GM18502 (cell line): ENCODE measurements around the gene BRAP.
"Not testable (repeated sequence)": the region's sequence is repeated elsewhere in the genome, so short reads cannot be mapped to it uniquely, and the experiment has no call there.

Experiments used
- ATAC-seq: cut with Tn5 transposase; IDR thresholded peaks from one replicate; pipeline ENCODE4 v1.9.1; 2021; ENCODE audit warnings: mild to moderate bottlenecking; ENCODE audit not compliant: unreplicated experiment, poor library complexity

The BRAP gene

GRCh38 chr12:111684485-111685198 lies 1.1 kb downstream of the BRAP start:
- ATAC-seq = not testable (repeated sequence)

GRCh38 chr12:111677186-111677585 lies 8.6 kb downstream of the BRAP start:
- no peak for ATAC-seq

DNA sequence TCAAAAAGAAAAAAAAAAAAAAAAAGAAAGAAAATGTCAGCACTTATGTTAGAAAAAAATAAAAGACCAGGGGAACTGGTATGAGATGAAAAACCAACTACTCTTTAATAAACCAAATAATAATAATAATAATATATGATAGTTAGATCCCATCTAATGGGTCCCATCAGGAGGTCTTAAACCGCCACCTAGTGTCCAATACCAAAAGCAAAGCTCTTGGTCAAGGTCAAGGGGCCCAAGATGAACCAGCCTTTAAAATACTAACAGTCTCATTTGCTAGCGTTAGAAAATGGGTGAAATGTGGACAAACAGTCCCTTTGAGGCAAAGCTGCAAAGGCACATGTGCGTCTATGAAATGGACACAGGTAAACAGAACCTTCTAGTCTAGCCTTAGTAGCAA lies 12.3 kb downstream of the BRAP start:
- ATAC-seq = no peak

GRCh38 chr12:111672822-111673381 lies 12.9 kb downstream of the BRAP start:
- no peak for ATAC-seq

DNA sequence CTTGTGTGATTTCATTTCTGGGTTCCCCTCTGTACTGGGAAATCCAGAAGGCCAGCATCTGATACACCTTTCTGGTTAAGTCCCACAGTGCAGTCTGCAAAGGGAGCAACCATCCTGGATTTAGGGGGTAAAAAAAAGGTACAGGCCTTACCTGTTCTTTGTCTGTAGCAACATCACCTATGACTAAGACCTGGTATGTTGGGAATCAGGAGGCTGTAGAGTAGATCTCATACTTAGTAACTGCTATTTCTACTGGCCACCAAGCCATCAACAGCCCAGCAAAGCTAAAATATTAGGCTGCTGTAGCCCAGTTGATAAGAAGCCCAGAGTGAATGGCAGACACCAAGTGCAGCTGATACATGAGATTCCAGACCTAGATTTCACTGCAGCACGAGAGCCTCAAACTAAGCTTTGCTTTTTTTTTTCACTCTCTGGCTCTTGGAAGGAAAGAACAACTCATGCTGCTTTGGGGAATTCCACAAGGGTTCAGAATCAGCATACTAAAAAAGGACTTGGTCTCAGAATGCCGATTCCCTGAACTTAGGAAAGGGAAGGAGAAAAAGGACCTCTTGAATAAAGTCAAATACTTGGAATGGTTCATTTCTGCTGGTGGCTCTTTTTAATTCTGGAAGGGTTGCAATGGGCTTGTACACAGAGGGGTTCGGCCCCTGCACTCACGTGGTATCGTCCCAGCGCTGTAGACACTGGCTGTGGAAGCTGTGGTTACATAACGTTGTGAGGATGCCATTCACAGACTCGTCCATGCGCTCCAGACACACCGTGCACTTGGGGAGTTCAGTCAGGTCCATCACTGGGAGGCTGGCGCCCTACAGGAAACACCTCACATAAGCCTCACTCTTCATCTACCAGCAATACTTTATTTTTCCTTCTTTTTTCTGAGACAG lies 20.5 kb downstream of the BRAP start:
- no peak for ATAC-seq

DNA sequence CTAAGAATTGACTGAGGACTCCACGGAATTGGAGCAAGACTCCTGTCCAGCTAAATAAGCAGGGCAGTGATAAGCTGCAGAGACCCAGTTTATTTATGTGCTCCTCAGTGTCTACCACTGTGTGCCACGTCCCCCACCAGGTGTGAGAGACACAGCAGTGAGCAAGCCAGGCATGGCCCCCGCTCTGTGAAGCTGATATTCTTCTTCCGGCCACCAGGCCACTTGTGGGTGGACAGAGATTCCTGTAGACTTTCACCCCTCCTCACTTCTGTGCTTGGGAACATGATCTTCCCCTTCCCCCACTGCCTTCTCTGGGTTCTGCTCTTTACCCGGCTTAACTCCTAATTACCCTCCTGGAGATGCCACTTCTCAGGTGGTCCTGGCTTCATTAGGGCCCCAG lies 21.3 kb downstream of the BRAP start:
- no peak for ATAC-seq

DNA sequence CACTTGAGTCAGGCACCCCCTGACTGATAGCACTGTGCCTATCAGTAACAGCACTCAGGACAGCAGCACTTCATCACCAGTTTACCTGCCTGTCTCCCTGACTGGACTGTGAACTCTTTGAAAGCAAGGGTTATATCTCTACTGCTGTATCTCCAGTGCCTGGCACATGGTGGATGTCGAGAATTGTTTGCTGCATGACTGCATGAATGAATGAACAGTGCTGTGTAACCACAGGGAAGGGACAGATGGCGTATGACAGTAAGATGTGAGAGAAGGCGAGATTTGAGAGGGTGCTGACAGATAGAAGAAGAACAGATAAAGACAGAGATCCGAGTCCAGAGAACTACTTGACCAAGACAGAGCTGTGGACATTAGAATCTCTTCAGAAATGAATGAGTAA lies 29.7 kb downstream of the BRAP start:
- ATAC-seq = no peak

DNA sequence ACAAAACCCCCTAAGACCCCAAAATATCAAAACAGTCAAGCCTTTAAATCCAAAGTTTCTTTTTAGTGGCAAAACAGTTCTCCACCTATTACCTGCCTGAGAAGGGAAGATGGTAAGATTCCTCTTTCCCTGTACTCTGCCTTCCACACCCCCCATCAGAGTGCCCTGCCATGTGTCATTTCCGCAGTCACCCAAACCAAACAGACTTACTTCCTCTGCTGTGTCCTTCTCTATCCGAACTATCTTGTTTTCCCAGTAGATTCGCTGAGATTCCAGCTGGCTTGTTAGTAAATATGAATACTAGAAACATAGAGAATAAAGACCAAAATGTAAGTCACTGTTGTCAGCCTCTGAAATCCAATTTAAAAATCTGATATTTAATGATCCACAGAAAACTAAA lies 30.4 kb downstream of the BRAP start:
- ATAC-seq = no peak

DNA sequence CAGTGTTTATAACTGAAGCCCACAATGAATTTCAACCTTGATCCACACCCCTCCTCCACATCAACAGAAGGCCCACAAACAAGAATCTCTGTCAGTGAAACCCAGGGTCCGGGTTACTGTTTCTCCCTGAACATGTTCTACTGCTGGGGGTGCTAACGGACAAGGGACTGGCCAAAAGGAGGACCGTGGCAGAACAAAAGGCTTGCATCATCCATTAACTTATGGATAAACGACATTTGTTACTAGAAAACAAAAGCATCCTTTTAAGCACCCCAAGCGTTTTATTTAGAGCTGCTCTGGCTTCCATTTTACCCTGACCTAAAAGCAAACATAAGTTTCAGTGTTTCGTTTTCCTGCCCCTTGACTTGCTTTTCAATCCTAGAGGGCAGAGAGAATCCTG lies 32.2 kb downstream of the BRAP start:
- ATAC-seq = no peak

DNA sequence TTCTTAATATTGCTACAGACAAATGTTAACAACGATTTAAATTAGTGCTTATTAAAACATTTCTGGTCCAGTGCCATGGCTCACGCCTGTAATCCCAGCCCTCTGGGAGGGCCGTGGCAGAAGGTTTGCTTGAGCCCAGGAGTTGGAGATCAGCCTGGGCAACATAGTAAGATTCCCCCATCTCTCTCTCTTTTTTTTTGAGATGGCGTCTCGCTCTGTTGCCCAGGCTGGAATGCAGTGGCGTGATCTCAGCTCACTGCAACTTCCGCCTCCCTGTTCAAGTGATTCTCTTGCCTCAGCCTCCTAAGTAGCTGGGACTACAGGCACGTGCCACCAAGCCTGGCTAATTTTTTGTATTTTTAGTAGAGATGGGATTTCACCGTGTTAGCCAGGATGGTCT lies 33.2 kb downstream of the BRAP start:
- not testable (repeated sequence) for ATAC-seq

- ATAC-seq = no peak
These were observed 34.8 kb downstream of the BRAP start for GRCh38 chr12:111650912-111651311.

DNA sequence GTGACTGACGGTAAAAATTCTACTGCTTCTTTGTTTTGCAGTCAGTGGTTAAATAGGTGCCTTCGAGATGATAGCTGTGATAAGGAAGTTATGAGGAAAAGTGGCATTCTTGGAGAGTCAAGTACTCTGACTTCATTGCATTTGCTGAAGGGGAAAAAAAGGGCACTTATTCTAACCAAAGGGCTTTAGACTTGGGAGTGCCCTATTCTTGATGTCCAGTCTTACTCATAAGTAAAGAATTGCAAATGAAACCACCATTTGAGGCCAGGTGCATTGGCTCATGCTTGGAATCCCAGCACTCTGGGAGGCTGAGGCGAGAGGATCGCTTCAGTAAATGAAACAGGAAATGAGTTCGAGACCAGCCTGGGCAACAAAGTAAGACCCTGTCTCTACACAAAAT lies 40.3 kb downstream of the BRAP start:
- no peak for ATAC-seq

GRCh38 chr12:111643427-111643826 lies 42.3 kb downstream of the BRAP start:
- no peak for ATAC-seq

DNA sequence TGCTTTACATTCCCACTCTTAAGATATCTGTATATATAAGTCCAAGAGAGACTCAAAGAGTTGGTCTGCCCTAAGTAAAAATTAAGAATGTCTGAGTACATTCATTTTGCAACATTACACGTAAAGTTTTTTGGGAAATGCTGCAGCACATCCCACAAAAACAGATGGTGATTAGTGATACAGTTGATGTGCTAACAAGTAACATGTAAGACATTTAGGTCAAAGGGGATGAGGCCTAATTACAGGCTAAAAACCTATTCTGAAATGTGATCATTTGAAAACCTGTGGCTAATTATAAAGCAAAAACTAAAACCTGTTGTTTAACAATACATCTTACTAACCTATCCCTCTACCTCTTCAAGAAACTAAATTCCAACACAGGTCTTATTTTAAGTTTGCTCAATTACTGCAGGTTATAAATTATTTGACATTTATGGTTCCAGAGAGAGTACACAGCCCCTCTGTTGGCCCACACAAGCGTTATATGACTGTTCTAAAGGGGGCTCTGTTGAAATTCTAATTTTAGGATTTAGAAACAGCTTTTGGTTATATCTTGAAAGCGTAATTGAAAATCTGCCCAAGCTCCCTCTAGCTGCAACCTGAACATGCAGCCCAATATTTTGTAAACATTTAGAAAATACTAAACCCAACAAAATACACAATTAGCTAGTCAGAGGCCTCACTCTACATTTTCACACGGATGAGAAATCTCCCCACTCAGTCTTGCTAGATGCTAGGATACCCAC lies 42.9 kb downstream of the BRAP start:
- no peak for ATAC-seq

DNA sequence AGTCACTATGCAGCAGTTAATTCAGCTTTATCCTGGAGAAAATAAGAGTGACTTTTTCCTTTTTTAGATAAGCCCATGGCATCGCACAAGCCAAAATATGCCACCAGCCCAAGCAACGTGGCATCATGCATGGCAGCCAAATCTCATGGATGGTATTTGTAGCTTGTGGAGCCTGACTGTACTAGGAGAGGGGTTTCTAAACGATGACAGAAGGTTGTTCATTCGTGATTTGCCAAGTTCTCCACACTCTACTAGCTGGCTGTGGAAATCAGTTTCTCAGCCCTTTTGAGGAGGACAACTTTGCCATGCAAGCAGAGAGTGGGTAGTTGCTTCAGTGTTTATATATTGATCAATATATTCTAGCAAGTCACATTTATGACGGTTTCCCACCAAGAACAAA lies 45.2 kb downstream of the BRAP start:
- no peak for ATAC-seq

DNA sequence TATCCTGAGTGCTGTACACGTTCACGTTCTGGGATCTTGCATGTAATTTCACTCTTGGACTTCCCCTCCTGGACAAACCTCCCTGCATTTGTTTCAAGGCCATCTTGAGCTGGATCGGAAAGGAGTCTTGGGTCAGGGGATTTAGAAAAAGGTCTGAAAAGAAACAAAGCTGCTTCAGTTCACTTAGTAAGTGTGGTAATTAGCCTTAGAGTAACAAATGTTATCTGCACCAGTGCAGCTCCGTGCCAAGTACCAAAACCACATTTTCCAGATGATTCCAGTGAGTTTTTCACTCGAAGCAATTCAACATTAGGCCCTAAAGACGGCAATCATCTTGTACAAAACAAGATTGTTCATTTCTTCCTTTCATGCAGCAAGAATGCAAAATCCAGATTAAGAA lies 47.2 kb downstream of the BRAP start:
- no peak for ATAC-seq

DNA sequence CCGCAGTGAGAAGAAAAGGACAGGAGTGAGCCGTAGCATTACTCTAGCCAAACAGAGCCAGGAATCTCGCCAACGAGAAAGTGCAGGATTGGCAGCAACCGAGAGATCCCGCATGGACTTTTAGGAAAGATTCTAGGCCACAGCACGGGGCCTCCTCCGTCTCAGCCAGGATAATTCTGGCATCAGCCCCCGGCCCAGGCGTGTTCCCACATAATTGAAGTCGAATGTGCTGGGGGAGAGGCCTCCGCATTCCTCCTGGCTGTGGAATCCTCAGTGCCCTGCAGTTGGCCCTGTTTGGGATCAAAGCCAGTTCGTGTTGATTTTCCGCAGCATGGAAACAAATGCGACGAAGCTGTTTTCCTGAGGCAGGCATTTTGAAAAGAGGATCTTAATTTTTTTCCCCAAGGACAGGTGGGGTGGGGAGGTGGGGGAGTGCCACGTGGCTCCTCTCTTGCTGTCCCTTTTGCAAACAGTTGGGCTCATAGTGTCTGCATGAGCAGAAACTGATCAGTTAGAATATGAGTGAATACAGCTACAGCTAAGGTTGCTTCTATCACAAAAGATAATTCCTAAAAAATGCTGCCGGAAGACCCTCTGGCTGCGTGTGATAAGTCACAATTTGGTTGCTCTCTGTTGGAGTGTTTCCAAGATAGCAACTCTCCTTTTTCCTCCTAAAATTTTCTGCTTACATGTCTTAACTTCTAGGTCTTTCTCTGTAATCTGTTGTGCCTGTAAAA lies 49.4 kb downstream of the BRAP start:
- no peak for ATAC-seq

GRCh38 chr12:111635524-111635923 lies 50.2 kb downstream of the BRAP start:
- ATAC-seq = no peak

GRCh38 chr12:111628505-111629260 lies 57.1 kb downstream of the BRAP start:
- ATAC-seq = no peak
